Mesendoderm (in vitro differentiated cells): ENCODE results near the gene GAS2L1.

ENCODE experiments used
- DNase-seq: peaks from one replicate; pipeline ENCODE4 v3.0.0; 2013
- H2AK5ac ChIP-seq: 2 replicates; pipeline ENCODE4 v1.6.1; 2013; ENCODE audit warnings: low read length, inconsistent platforms
- H2BK120ac ChIP-seq: 2 replicates; pipeline ENCODE4 v1.6.1; 2013; ENCODE audit warnings: low read depth, mild to moderate bottlenecking, low read length, moderate library complexity, mixed read lengths
- H2BK15ac ChIP-seq: replicated peaks from 2 replicates; pipeline ENCODE4 v1.6.1; 2013; ENCODE audit warnings: low read depth, mild to moderate bottlenecking, moderate library complexity
- H2BK5ac ChIP-seq: 2 replicates; pipeline ENCODE4 v1.6.1; 2013; ENCODE audit warnings: low read length, inconsistent platforms
- H3K18ac ChIP-seq: 2 replicates; pipeline ENCODE4 v1.6.1; 2013; ENCODE audit warnings: mild to moderate bottlenecking, low read length, mixed read lengths
- H3K23ac ChIP-seq: one replicate; pipeline ENCODE4 v1.6.1; 2013; ENCODE audit warnings: low read length
- H3K27ac ChIP-seq: 2 replicates; pipeline ENCODE4 v1.5.1; 2013; ENCODE audit warnings: low read depth, mild to moderate bottlenecking, inconsistent platforms, low read length, moderate library complexity
- H3K27me3 ChIP-seq: 2 replicates; pipeline ENCODE4 v1.6.1; 2013; ENCODE audit warnings: low read length, control low read depth, mild to moderate bottlenecking, inconsistent platforms; ENCODE audit not compliant: insufficient read depth, poor library complexity
- H3K36me3 ChIP-seq: 2 replicates; pipeline ENCODE4 v1.6.1; 2013; ENCODE audit warnings: low read length, inconsistent platforms; ENCODE audit not compliant: control insufficient read depth, insufficient read depth
- H3K4ac ChIP-seq: one replicate; pipeline ENCODE4 v1.6.1; 2013; ENCODE audit warnings: low read depth, mild to moderate bottlenecking, low read length, moderate library complexity
- H3K4me1 ChIP-seq: 2 replicates; pipeline ENCODE4 v1.6.1; 2013; ENCODE audit warnings: low read depth, low read length, inconsistent platforms; ENCODE audit not compliant: control insufficient read depth
- H3K4me2 ChIP-seq: 2 replicates; pipeline ENCODE4 v1.6.1; 2013; ENCODE audit warnings: low read length
- H3K4me3 ChIP-seq: 2 replicates; pipeline ENCODE4 v1.5.1; 2013; ENCODE audit warnings: mild to moderate bottlenecking, low read length
- H3K56ac ChIP-seq: one replicate; pipeline ENCODE4 v1.6.1; 2013; ENCODE audit warnings: low read length
- H3K79me1 ChIP-seq: 2 replicates; pipeline ENCODE4 v1.6.1; 2013; ENCODE audit warnings: low read length, inconsistent platforms
- H3K79me2 ChIP-seq: 2 replicates; pipeline ENCODE4 v1.6.1; 2013; ENCODE audit warnings: mild to moderate bottlenecking, low read length; ENCODE audit not compliant: control insufficient read depth, insufficient read depth
- H3K9ac ChIP-seq: 2 replicates; pipeline ENCODE4 v1.6.1; 2013; ENCODE audit warnings: low read length, inconsistent platforms
- H4K5ac ChIP-seq: one replicate; pipeline ENCODE4 v1.6.1; 2013; ENCODE audit warnings: low read length
- H4K8ac ChIP-seq: one replicate; pipeline ENCODE4 v1.6.1; 2013; ENCODE audit warnings: low read depth, mild to moderate bottlenecking, control low read depth, low read length, moderate library complexity
- WGBS: extraction: QIAGEN DNeasy Blood & Tissue Kit; methylation state at CpG from one replicate; pipeline ENCODE4 v1.1.7; 2013; ENCODE audit warnings: low lambda C conversion rate, missing lambda C conversion rate; ENCODE audit not compliant: insufficient coverage; ENCODE audit errors: extremely low coverage; 5-methylcytosine and 5-hydroxymethylcytosine counted together

GAS2L1 gene

GRCh38 chr22:29267462-29267857 lies 39.0 kb upstream of the GAS2L1 start:
- peak overlapping the region; percentile 90 for H2BK5ac ChIP-seq
- peak overlapping the region; percentile 98 for H3K9ac ChIP-seq
- WGBS: no CpG with 5 or more reads among the region's 32 CpGs
- peak overlapping the region; percentile 85 for H2BK120ac ChIP-seq
- H4K5ac ChIP-seq: peak overlapping the region; percentile 66
- peaks cover 61% of the 10 kb centered on the region for H3K79me2 ChIP-seq
- H3K4me1 ChIP-seq: peaks cover 11% of the 10 kb centered on the region
- peak overlapping the region; percentile 96 for H3K18ac ChIP-seq
- peak overlapping the region; percentile 61 for H3K23ac ChIP-seq
- H2BK15ac ChIP-seq: no peak overlapping the region
- H4K8ac ChIP-seq: peak overlapping the region; percentile 67
- no peaks in the 10 kb centered on the region for H3K27me3 ChIP-seq
- peak overlapping the region; percentile 61 for H2AK5ac ChIP-seq
- peak overlapping the region; percentile 85 for H3K4me2 ChIP-seq
- H3K4ac ChIP-seq: peak overlapping the region; percentile 99
- H3K36me3 ChIP-seq: peaks cover 13% of the 10 kb centered on the region
- peak overlapping the region; percentile 95 for H3K56ac ChIP-seq
- peak overlapping the region; percentile 91 for H3K27ac ChIP-seq
- peak overlapping the region; percentile 67 for H3K4me3 ChIP-seq
- DNase-seq: no peak
- H3K79me1 ChIP-seq: peaks cover 13% of the 10 kb centered on the region

GRCh38 chr22:29267858-29268510 lies 38.5 kb upstream of the GAS2L1 start, which contains the start of the genes EWSR1 and RHBDD3:
Gene EWSR1 (plus strand): TSS chr22:29268268. CDS start chr22:29268337, 69 bp downstream.
Gene RHBDD3 (minus strand): TSS chr22:29267981. CDS start chr22:29265626, 2,355 bp downstream.
- Histone ChIP-seq H4K8ac (peak within 1 kb of the TSS; percentile 81), H2AK5ac (peak within 1 kb of the TSS; percentile 61), H3K23ac (peak within 1 kb of the TSS; percentile 73), H3K27ac (peak within 1 kb of the TSS; percentile 91), H3K9ac (peak within 1 kb of the TSS; percentile 98), H3K79me1 (peaks cover 13% of the 10 kb centered on the region), H3K4ac (peak within 1 kb of the TSS; percentile 99), H3K56ac (peak within 1 kb of the TSS; percentile 95), H3K79me2 (peaks cover 66% of the 10 kb centered on the region), H3K4me3 (peak within 1 kb of the TSS; percentile 67), H2BK15ac (no peak within 1 kb of the TSS), H4K5ac (peak within 1 kb of the TSS; percentile 66), H3K36me3 (peaks cover 16% of the 10 kb centered on the region), H3K27me3 (no peaks in the 10 kb centered on the region), H3K4me2 (peak within 1 kb of the TSS; percentile 98), H3K18ac (peak within 1 kb of the TSS; percentile 96), H2BK5ac (peak within 1 kb of the TSS; percentile 97), H3K4me1 (peaks cover 11% of the 10 kb centered on the region), H2BK120ac (peak within 1 kb of the TSS; percentile 88)
- WGBS: no CpG with 5 or more reads among the region's 67 CpGs
- DNase-seq: peak; percentile 98

DNA sequence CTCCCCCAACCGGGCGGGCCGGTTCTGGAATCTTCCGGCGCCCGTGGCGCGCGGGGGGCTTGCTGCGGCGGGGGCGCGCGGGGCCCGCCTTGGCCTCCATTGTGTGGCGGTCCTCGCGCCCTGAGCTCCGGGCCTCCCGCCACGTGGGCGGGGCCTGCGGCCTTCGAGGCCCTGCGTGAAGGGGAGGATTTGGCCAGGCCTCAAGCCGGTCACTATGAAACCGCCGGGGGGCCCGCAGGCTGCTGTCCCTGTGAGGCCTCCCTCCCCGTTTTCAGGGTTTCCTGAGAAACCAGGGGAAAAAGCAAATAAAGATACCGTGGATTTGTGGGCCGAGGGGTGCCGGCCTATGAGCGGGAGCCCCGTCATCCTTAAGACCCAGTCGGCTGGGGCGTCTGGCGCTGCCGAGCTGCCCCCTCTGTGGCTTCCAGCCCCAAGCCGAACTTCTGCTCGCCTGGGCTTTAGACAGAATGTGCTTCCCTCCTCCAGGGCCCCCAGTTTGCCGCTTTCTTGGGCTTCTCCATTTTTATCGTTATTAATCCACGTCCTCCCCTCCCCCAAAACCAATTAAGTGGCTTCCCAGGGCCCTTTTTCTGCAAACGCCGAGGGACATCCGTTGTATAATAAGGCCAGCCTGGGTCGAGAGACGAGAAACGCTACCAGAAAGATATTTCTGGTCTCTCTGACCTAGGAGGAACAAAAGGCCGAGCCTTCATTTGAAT lies 37.8 kb upstream of the GAS2L1 start:
- Histone ChIP-seq H3K27me3 (no peaks in the 10 kb centered on the region), H3K4ac (peak overlapping the region; percentile 99), H4K5ac (no peak overlapping the region), H3K4me1 (peaks cover 11% of the 10 kb centered on the region), H3K18ac (peak overlapping the region; percentile 95), H3K79me2 (peaks cover 73% of the 10 kb centered on the region), H2BK120ac (peak overlapping the region; percentile 69), H3K9ac (peak overlapping the region; percentile 98), H4K8ac (peak overlapping the region; percentile 81), H3K79me1 (peaks cover 13% of the 10 kb centered on the region), H3K56ac (peak overlapping the region; percentile 95), H3K4me3 (peak overlapping the region; percentile 63), H3K36me3 (peaks cover 16% of the 10 kb centered on the region), H2AK5ac (no peak overlapping the region), H3K23ac (peak overlapping the region; percentile 73), H2BK15ac (no peak overlapping the region), H3K27ac (peak overlapping the region; percentile 91), H3K4me2 (peak overlapping the region; percentile 98), H2BK5ac (peak overlapping the region; percentile 81)
- whole genome bisulfite sequencing: no CpG with 5 or more reads among the region's 51 CpGs
- DNase-seq: peak; percentile 80

DNA sequence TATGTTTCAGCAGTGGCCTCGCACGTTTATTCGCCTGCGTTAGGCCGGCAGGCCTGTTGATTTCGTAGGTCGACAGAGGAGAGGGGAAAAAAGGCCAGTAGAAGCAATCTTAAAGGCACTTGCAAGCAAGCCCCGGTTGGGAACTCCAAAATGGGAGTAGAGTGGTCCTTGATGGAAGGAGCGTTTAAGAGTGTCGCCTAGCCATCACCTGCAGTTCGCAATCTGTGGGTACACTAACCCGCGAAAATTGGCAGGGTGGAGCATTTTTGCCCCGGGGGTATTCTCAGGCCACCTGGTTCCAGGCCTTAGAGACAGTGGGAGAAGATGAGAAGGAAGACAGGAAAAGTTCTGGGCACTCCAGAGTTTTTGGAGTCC lies 37.2 kb upstream of the GAS2L1 start:
- Histone ChIP-seq H3K36me3 (peaks cover 13% of the 10 kb centered on the region), H3K56ac (peak overlapping the region; percentile 95), H4K5ac (no peak overlapping the region), H2BK120ac (no peak overlapping the region), H3K23ac (no peak overlapping the region), H3K27me3 (no peaks in the 10 kb centered on the region), H2BK15ac (no peak overlapping the region), H3K27ac (peak overlapping the region; percentile 91), H3K79me2 (peaks cover 78% of the 10 kb centered on the region), H3K79me1 (peaks cover 11% of the 10 kb centered on the region), H3K18ac (peak overlapping the region; percentile 95), H4K8ac (no peak overlapping the region), H3K4me3 (peak overlapping the region; percentile 63), H2AK5ac (peak overlapping the region; percentile 14), H3K4me2 (peak overlapping the region; percentile 98), H3K4ac (peak overlapping the region; percentile 99), H3K9ac (peak overlapping the region; percentile 98), H2BK5ac (no peak overlapping the region), H3K4me1 (peaks cover 11% of the 10 kb centered on the region)
- no CpG with 5 or more reads among the region's 14 CpGs for WGBS
- DNase-seq: peak; percentile 42

GRCh38 chr22:29269731-29270474 lies 36.5 kb upstream of the GAS2L1 start:
- Histone ChIP-seq H3K79me1 (peaks cover 9% of the 10 kb centered on the region), H3K36me3 (peaks cover 12% of the 10 kb centered on the region), H3K4ac (no peak overlapping the region), H2AK5ac (no peak overlapping the region), H2BK5ac (no peak overlapping the region), H4K8ac (no peak overlapping the region), H3K27me3 (no peaks in the 10 kb centered on the region), H3K27ac (peak overlapping the region; percentile 16), H4K5ac (no peak overlapping the region), H3K4me2 (peak overlapping the region; percentile 98), H3K9ac (peak overlapping the region; percentile 98), H3K79me2 (peaks cover 82% of the 10 kb centered on the region), H3K4me1 (peaks cover 11% of the 10 kb centered on the region), H3K56ac (peak overlapping the region; percentile 95), H2BK15ac (no peak overlapping the region), H3K18ac (no peak overlapping the region), H3K23ac (peak overlapping the region; percentile 68), H3K4me3 (peak overlapping the region; percentile 63), H2BK120ac (no peak overlapping the region)
- peak; percentile 54 for DNase-seq
- no CpG with 5 or more reads among the region's 13 CpGs for WGBS
